Prostate gland (tissue), 2 donors: ENCODE measurements around the gene ARFGAP3.

Experiments used
- CTCF ChIP-seq, 4 experiments: fragments of 200-600 bp in 2 of 4; fragments of 450-650 bp in 2 of 4; sonication (generic) in 2 of 4; IDR thresholded peaks; 1 replicate in 3 of 4; 2 replicates in 1 of 4; pipeline ENCODE4 v1.5.1; 2016 to 2019; ENCODE audit warnings: antibody characterized with exemption in 4 of 4, mild to moderate bottlenecking in 2 of 4, moderate library complexity in 2 of 4
- POLR2A ChIP-seq: fragments of 450-650 bp; IDR thresholded peaks from one replicate; pipeline ENCODE4 v1.6.1; 2016; ENCODE audit warnings: antibody characterized with exemption, mild to moderate bottlenecking
- POLR2AphosphoS5 ChIP-seq: sonication (generic); formaldehyde crosslinking; IDR thresholded peaks from one replicate; pipeline ENCODE4 v1.6.1; 2017; ENCODE audit warnings: antibody characterized with exemption

GRCh38 chr22:42831712-42832111 lies 25.4 kb downstream of the ARFGAP3 start:
- TF ChIP-seq CTCF (IDR thresholded peaks at IDR 0.05) (no peak), POLR2A (no peak), POLR2AphosphoS5 (no peak)
